ENCODE results near the gene LRRC63. TPM values are rescaled to one million over a fixed set of nuclear protein-coding genes. Genes with fewer than 3 reads are reported as not detected.

Gene LRRC63
- polyA plus RNA-seq, 1 of the 3 experiments (the other 2 are of a cell fraction), result 0.03 TPM

DNA sequence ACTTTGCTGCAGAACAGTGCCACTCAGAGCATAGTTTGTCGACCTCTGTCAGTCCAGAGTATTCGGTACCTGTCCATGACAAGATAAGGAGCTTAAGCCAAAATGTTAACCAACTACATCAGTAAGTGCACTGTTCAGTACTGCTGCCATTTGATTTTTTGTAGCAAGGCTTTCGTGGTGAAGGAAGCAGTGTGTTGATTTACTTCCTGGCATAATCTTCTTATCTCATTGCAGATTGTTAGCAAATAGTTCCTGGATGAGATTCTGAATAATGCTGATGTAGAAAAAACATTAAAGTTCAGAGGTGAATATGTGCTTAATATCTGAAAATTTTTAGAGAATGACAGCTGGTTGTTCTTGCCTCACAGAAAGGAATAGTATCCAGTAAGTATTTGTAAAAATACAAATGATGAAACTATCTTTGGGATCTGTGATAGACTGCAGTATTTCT is 85.7 kb downstream of the LRRC63 start:
- ChIA-PET POLR2A (no interaction called here), CTCF (interaction anchor here (1.2 kb wide), 1 partner anchor 24 kb away, joined by 3 read pairs; no protein-coding TSS in a partner anchor)
- Histone ChIP-seq H4K20me1 (ENCODE audit: insufficient read depth) (no peaks in the 10 kb centered on the region), H2AFZ (ENCODE audit: low read depth) (peak overlapping the region; percentile 42; the same call in 1 of the 2 replicates), H3K4me1 (ENCODE audit: control insufficient read depth in 1 of 2, insufficient read depth in 2 of 2, low read depth in 1 of 2, low read length in 1 of 2) (peaks cover 0 to 31% of the 10 kb centered on the region in 2 experiments; a peak in 2 of 4 replicates), H3K79me2 (ENCODE audit: insufficient read depth) (no peaks in the 10 kb centered on the region), H3K27me3 (ENCODE audit: insufficient read depth) (no peaks in the 10 kb centered on the region), H3F3A (replicated peaks; ENCODE audit: insufficient read depth) (peaks cover 23% of the 10 kb centered on the region), H3K4me2 (peak overlapping the region; percentile 51), H3K4me3 (ENCODE audit: low read depth in 2 of 2, low read length in 1 of 2) (no peak overlapping the region), H3K27ac (ENCODE audit: low read depth in 2 of 2, low read length in 1 of 2) (peak overlapping the region in 1 of 2 experiments; percentile 84; a peak in 2 of 4 replicates), H3K36me3 (replicated peaks in 1 of 2; ENCODE audit: control insufficient read depth in 1 of 2, insufficient read depth in 2 of 2, low read length in 1 of 2) (no peaks in the 10 kb centered on the region), H3K9ac (0 out of 2 replicates have a peak overlapping the region, but pooled peaks have one; percentile 4), H3K9me3 (no peaks in the 10 kb centered on the region), H3K9me2 (no peaks in the 10 kb centered on the region)
- TF ChIP-seq, protein P1, sequence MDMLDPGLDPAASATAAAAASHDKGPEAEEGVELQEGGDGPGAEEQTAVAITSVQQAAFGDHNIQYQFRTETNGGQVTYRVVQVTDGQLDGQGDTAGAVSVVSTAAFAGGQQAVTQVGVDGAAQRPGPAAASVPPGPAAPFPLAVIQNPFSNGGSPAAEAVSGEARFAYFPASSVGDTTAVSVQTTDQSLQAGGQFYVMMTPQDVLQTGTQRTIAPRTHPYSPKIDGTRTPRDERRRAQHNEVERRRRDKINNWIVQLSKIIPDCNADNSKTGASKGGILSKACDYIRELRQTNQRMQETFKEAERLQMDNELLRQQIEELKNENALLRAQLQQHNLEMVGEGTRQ (IDR thresholded peaks at IDR 0.05; ENCODE audit: borderline replicate concordance, low read depth, low read length), result no peak
- TF ChIP-seq FOXJ3 (CRISPR knock-in tag; IDR thresholded peaks at IDR 0.05) (no peak), TEAD4 (IDR thresholded peaks at IDR 0.05; ENCODE audit: borderline replicate concordance, insufficient read depth) (no peak), GABPA (IDR thresholded peaks at IDR 0.05; ENCODE audit: low read depth) (no peak), SIN3A (IDR thresholded peaks at IDR 0.05; ENCODE audit: borderline replicate concordance, low read depth, low read length) (no peak), TAF1 (IDR thresholded peaks at IDR 0.05; ENCODE audit: borderline replicate concordance, low read depth, low read length) (no peak), FOXM1 (IDR thresholded peaks at IDR 0.05; ENCODE audit: low read depth) (no peak), YY1 (IDR thresholded peaks at IDR 0.05; ENCODE audit: low read depth) (no peak), NFIC (IDR thresholded peaks at IDR 0.05; ENCODE audit: borderline replicate concordance) (no peak), ELF1 (IDR thresholded peaks at IDR 0.05) (no peak), NRF1 (IDR thresholded peaks at IDR 0.05; ENCODE audit: low read depth, low read length) (no peak), FOSL2 (IDR thresholded peaks at IDR 0.05; ENCODE audit: borderline replicate concordance, low read depth) (no peak), POLR2AphosphoS5 (IDR thresholded peaks at IDR 0.05; ENCODE audit: low read depth, low read length) (no peak), RFX5 (IDR thresholded peaks at IDR 0.05; ENCODE audit: low read length) (no peak), MXI1 (IDR thresholded peaks at IDR 0.05; ENCODE audit: low read depth, low read length) (no peak)
- TF ChIP-seq, protein P2, sequence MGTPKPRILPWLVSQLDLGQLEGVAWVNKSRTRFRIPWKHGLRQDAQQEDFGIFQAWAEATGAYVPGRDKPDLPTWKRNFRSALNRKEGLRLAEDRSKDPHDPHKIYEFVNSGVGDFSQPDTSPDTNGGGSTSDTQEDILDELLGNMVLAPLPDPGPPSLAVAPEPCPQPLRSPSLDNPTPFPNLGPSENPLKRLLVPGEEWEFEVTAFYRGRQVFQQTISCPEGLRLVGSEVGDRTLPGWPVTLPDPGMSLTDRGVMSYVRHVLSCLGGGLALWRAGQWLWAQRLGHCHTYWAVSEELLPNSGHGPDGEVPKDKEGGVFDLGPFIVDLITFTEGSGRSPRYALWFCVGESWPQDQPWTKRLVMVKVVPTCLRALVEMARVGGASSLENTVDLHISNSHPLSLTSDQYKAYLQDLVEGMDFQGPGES (IDR thresholded peaks at IDR 0.05; ENCODE audit: low read depth, low read length), result no peak
- TF ChIP-seq, protein P3, sequence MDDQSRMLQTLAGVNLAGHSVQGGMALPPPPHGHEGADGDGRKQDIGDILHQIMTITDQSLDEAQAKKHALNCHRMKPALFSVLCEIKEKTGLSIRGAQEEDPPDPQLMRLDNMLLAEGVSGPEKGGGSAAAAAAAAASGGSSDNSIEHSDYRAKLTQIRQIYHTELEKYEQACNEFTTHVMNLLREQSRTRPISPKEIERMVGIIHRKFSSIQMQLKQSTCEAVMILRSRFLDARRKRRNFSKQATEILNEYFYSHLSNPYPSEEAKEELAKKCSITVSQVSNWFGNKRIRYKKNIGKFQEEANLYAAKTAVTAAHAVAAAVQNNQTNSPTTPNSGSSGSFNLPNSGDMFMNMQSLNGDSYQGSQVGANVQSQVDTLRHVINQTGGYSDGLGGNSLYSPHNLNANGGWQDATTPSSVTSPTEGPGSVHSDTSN (IDR thresholded peaks at IDR 0.05), result no peak
- TF ChIP-seq, protein P4, sequence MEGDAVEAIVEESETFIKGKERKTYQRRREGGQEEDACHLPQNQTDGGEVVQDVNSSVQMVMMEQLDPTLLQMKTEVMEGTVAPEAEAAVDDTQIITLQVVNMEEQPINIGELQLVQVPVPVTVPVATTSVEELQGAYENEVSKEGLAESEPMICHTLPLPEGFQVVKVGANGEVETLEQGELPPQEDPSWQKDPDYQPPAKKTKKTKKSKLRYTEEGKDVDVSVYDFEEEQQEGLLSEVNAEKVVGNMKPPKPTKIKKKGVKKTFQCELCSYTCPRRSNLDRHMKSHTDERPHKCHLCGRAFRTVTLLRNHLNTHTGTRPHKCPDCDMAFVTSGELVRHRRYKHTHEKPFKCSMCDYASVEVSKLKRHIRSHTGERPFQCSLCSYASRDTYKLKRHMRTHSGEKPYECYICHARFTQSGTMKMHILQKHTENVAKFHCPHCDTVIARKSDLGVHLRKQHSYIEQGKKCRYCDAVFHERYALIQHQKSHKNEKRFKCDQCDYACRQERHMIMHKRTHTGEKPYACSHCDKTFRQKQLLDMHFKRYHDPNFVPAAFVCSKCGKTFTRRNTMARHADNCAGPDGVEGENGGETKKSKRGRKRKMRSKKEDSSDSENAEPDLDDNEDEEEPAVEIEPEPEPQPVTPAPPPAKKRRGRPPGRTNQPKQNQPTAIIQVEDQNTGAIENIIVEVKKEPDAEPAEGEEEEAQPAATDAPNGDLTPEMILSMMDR (IDR thresholded peaks at IDR 0.05), result no peak
- TF ChIP-seq, protein P5, sequence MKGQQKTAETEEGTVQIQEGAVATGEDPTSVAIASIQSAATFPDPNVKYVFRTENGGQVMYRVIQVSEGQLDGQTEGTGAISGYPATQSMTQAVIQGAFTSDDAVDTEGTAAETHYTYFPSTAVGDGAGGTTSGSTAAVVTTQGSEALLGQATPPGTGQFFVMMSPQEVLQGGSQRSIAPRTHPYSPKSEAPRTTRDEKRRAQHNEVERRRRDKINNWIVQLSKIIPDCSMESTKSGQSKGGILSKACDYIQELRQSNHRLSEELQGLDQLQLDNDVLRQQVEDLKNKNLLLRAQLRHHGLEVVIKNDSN (IDR thresholded peaks at IDR 0.05; ENCODE audit: borderline replicate concordance, low read depth), result no peak
- TF ChIP-seq, protein P6, sequence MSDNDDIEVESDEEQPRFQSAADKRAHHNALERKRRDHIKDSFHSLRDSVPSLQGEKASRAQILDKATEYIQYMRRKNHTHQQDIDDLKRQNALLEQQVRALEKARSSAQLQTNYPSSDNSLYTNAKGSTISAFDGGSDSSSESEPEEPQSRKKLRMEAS (IDR thresholded peaks at IDR 0.05; ENCODE audit: low read depth), result no peak
- no peak for DNase-seq
- 68% methylated on average over 3 of the region's 3 CpGs for WGBS (ENCODE audit: low lambda C conversion rate)
